Dermis microvascular lymphatic vessel endothelial cell (primary cell): ENCODE measurements around the gene RAB3D. TPM values are rescaled to one million over a fixed set of nuclear protein-coding genes. Genes with fewer than 3 reads are reported as not detected.
"Not testable (repeated sequence)": the region's sequence is repeated elsewhere in the genome, so short reads cannot be mapped to it uniquely, and the experiment has no call there.

Experiments
- DNase-seq, 2 donors: peaks; one replicate each; pipeline versions ENCODE4 v3.0.0 to v3.0.0-alpha.2; 2010; ENCODE audit warnings: low read depth in 2 of 2
- total RNA-seq: library from RNA; depleted of rRNA; stranded (reverse); fragments of >200 nt; gene quantifications from 2 replicates; pipeline ENCODE4 v1.2.1, GENCODE V29; 2014

The RAB3D gene, protein sequence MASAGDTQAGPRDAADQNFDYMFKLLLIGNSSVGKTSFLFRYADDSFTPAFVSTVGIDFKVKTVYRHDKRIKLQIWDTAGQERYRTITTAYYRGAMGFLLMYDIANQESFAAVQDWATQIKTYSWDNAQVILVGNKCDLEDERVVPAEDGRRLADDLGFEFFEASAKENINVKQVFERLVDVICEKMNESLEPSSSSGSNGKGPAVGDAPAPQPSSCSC
- 34.7 and 35.5 TPM in 2 replicates for total RNA-seq

DNA sequence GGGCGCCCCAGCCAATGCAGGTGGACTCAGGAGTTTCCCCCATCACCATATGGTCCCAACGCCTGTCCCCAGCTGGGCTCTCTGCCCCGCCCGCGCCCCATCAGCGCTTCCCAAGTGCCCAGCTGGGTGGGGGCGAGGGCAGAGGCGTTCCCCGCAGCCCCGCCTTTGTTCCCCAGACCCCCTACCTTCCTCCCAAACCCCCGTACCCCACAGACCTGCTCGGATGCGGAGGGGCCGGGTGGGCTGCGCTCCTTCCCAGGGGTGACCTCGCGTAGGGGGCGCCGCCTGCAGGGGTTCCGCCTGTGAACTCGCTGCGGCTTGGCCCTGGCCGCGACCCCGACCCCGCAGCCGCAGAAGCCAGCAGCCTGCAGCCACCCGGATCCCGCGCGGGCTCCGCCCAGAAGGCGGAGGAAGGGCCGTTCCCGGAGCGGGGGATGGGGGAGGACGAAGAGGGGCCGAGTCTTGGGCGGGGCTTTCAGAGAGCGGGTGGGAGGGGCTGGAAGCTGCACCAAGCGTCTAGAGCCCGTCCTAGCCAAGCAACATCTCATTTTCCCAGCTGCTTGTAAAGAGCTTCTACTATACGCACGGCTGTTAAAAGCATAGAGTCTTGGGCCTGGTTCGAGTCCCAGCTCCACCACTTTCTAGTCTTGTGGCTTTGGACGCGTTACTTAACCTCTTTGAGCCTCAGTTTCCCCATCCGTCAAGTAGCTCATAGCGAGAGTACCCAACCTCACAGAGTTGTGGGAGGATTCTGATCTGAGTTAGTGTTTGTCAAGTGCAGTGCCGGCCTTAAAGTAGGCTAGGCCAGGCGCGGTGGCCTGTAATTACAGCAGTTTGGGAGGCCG is at the start of gene RAB3D:
Gene RAB3D, minus strand, starts transcription at position 404 of the 845 bp plus-strand sequence. CDS start 2,258 bp downstream, outside the sequence.
- peak; percentile 57 to 87 for DNase-seq

DNA sequence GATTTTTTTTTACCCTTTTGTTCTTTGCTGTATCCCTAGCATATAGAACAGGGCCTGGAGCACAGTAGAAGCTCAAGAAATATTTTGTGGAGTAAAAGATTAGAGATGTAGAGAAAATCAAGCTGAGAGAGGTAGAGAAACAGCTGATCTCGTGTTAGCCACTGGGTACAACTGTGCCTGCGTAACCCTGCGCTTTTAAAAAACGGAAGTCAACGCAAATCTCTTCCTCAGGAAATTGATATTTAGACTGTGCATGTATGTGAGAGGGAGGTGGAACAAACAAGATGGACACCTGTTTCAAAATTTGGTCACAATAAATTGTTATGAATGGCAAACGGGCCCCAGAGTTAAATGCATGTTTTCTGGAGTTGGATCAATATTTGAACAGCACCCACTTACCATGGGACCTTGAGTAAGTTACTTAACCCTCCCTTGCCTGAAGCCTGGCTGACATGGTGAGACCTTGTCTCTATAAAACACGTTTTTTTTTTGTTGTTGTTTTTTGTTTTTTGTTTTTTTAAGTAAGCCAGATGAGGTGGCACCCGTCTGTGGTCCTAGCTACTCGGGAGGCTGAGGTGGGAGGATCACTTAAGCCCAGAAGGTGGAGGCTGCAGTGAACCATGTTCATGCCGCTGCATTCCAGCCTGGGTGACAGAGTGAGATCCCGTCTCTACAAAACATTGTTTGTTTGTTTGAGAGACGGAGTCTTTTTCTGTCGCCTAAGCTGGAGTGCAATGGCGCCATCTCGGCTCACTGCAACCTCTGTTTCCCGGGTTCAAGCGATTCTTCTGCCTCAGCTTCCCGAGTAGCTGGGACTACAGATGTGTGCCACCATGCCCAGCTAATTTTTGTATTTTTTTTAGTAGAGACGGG is 47.9 kb upstream of the RAB3D start:
- DNase-seq: no peak

DNA sequence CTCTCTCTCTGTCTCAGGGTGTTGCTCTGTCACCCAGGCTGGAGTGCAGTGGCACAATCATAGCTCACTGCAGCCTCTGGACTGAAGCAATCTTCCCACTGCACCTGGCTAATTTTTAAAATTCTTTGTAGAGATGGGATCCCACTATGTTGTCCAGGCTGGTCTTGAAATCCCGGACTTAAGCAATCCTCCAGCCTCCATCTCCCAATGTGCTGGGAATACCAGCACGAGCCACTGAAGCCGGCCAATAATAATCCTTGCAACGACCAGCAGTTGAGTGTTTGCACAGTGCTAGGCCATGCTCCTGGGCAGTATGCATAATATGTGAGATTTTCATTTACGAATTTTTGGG is 45.3 kb upstream of the RAB3D start:
- DNase-seq: no peak

DNA sequence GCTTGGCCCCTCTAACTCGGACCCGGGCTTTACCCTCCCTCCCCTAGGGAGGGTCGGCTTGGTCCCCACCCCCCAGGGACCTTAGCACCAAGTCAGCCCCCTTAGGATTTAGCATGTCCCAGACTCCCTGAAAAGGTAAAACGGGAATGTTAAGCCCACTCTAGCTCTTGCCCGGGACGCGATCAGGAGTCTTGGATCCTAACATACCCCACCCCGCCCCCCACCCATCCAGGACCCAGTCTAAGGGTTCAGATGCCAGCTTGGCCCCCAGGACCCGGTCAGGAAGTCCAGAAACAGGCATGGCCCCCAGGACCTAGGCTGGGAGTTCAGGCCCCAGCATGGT is 44.2 kb upstream of the RAB3D start:
- DNase-seq: no peak

DNA sequence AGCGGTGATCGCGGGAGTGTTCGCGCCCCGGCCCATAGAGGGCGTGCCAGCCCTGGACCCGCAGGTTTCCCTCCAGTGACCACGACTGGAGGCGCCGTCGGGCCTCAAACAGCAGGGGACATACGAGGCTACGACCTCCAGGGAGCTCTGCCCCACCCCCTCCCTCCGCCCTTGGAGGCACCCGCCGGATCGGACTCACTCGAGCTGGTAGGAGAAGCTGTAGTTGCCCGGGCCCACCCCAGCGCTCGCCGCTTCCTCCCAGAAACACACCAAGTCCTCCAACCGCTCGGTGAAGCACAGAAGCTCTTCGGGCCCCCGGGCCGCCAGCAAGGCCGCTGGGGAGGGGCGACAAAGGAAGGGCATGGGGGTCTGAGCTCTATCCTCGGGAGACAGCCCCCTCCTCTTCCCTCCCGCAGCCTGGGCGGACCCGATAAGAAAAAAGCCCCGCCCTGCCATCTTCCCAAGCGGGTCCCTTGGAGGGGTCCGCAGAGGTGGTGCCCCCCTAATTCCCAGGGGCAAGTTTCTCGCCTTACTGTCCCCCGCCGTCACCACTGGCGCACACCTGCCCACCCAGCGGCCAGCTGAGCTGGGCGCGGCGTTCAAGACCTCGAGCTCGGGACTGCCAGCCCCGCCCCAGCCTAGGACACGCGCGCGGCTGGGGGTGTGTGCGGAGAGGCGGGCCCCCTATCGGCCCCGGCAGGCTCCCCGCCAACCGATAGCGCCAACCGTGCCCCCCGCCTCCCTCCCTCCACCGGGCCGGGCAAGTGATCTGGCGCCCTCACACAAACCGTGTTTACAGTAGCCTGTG is 43.6 kb upstream of the RAB3D start:
- peak in 1 of 2 donors; percentile 42 for DNase-seq

DNA sequence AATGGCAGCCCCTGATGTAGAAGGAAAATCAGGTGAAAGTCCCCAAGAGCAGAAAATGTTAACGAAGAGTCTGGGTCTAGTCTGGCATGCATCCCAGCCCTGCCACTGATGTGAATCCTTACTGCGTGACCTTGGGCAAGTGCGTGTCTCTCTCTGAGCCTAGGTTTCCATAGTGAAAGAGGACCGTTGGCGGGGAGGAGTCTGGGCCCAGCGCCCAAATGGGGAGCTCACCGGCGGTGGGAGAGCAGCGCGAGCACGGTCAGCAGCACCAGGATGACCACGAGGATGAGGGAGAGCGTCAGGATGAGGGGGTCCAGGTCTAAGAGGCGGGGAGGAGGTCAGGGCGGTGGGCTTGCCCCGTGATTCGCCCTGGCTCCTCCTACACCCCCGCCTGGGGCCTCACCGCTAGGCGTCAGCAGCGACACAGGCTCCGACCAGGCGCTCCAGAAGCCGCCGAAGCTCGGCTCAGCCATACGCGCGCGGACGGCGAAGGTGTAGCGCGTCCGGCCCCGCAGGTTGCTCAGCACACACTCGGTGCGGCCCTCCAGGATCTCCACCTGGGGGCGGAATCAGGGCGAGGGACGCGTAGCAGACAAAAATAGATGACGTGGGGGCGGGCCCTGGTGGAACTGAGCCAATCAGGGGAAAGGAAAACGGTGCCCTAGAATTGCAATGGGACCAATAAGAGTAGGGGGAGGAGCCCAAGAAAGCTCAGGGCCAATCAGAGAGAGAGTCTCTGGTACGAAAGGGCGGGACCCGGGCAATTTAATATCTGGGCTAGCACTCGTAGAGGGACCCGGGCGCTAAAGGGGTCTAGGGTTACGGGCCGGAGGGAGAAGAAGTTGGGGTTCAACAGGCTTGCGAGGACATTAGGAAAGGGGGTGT is 41.4 kb upstream of the RAB3D start:
- peak; percentile 87 to 96 for DNase-seq

DNA sequence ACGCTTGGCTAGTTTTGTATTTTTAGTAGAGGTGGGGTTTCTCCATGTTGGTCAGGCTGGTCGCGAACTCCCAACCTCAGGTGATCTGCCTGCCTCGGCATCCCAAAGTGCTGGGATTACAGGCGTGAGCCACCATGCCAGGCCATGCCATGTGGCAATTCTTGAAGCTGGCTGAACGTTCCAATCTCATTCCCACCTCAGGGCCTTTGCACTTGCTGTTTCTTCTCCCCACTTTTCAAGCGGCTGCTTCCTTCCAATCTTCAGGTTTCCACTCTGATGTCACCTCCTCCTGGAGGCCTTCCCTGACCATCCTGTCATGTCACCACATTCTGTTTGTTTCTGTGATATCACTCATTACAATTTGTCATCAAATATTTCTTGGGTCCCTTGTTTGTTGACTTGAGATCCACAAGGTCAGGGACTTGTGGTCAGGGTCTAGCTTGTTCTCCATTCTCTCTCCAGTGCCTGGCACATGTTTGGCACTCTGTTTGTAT is 40.4 kb upstream of the RAB3D start:
- no peak for DNase-seq

DNA sequence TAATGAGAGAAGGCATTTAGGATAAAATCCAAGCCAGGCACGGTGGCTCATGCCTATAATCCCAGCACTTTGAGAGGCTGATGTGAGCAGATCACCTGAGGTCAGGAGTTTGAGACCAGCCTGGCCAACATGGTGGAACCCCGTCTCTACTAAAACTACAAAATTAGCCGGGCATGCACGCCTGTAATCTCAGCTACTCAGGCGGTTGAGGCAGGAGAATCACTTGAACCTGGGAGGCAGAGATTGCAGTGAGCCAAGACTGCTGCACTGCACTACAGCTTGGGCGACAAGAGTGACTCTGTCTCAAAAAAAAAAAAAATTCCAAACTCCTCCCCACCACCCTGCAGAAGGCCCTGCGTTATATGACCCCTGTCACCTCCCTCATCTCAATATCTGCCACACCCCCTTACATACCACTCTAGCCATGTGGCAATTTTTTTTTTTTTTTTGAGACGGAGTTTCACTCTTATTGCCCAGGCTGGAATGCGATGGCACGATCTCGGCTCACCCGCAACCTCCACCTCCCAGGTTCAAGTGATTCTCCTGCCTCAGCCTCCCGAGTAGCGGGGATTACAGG is 39.9 kb upstream of the RAB3D start:
- not testable (repeated sequence) for DNase-seq

DNA sequence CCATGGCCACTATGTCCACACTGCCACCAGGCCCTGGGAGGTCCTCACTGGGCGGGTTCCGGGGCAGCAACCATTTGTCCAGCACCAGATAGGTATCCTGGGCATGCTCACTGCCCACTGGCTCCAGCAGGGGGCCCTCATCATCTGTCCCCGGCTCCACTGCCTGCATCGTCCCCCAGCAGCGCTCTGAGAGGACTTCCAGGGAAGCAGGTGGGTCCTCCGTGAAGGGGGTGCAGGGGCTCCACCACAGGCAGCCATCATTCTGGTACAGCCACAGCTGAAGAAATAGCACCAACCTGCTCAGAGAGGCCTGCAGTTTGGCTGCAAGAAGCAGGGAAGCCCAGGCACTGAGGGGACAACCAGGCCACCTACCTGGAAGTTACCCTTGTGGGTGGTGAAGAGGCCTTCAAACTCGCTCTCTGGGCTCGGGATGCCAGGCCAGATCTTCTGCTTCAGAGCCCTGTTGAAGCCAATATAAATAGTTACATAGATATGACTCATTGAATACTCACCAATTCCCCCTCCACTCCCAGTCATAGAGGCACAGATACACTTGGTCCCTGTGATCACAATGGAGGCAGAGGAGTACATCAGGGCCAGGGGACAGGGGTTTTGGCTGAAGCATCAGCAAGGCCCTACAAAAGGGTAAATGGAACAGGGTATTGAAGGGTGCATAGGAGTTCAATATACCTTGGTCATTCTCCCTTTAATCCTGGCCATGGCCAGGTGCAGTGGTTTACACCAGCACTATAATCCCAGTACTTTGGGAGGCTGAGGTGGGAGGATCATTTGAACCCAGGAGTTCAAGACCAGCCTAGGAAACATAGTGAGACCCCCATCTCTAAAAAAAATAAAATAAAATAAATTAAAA is 39.1 kb upstream of the RAB3D start:
- DNase-seq: peak in 1 of 2 donors; percentile 63

DNA sequence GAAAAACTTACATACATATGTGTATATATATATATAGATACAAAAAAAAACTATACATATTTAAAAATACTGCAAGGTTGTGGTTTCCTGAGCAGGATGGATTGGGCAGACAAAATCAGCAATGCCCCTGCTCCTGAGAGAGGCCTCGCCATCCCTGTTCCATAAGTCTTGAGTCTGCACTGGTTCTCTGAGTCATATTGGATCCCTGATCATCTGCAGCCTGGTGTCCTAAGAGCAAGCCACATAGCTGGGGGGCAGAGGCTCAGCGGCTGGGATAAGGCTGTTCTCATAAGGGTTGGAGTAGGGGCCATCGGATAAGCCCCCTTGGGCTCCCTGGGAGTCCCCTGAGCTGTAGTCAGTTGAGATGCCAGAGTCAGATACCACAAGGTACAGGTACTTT is 38.3 kb upstream of the RAB3D start:
- DNase-seq: no peak

DNA sequence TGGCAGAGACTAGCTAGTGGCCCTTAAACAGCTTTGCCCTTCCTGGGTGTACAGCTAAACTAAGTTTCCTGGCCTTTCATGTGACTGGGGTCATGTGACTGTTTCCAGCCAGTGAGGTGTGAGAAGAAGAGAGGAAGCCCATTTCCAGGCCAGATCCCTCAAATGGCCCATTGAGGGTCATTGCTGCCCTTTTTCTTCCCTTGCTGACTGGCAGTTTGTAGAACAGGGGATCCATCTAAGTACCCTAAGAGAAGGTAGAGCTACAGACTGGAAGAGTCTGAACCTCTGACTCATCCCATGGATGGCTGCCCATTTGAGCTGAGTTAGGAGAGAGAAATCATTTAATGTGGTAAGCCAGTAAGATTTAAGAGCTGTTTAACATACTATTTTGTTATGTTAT is 37.8 kb upstream of the RAB3D start:
- DNase-seq: peak in 1 of 2 donors; percentile 44

DNA sequence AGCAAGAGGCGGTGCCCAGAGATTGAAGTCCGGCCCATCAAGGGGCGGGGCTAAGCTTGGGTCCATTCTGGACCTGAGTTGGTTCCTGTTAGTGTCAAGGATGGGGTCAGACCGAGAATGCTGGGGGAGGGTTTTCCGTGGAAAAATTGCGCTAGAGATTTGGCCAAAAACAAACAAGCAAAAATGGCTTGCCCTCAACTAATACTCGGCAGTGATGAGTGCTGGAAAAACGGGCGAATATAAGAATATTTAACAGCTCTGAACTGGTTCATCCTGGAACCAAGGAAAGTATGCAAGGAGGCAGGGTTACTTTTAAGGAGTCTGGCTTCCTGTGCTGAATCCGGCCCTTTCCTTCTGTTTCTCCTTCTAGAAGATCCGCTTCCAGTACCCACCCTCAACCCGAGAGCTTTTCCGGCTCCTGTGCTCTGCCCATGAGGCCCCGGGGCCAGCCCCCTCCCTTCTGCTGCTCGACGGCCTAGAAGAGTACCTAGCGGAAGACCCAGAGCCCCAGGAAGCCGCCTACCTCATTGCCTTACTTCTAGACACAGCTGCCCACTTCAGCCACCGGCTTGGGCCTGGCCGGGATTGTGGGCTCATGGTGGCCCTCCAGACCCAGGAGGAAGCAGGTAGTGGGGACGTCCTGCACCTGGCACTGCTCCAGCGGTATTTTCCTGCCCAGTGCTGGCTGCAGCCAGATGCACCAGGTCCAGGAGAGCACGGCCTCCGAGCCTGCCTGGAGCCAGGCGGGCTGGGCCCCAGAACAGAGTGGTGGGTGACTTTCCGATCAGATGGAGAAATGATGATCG is 35.9 kb upstream of the RAB3D start:
- peak; percentile 51 to 57 for DNase-seq

DNA sequence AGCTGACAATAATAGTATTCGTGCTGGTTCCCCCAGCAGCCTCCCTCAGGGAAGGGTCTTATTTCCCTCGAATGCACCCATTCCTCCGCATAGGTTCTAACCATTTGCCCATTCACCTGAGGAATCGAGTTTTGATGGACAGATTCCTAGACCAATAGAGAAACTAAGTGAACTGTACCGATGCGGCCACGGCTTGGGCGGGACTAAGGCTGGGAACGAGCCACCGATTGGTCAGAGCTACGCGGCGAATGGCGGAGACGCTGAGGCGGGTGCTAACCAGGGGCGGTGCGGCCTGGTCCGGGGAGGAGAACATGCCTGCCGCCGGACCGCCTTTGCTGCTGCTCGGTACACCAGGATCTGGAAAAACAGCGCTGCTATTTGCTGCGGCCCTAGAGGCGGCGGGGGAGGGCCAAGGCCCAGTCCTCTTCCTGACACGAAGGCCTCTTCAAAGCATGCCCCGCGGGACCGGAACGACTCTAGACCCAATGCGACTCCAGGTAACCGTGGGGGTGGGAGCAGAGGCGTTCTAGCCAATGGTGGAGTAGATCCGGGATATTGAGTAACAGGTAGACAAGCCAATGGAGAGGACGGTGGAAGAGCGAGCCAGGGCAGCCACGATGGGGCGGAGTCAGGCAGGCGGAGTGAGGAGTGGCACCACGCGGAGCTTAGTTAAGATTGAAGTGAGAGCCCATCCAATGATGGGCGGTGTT is 35.1 kb upstream of the RAB3D start, which contains the start of gene SWSAP1:
Gene SWSAP1, plus strand, starts transcription at position 234 of the 710 bp plus-strand sequence. Its CDS starts 15 bp downstream, at position 249.
- DNase-seq: peak; percentile 99 to 100

DNA sequence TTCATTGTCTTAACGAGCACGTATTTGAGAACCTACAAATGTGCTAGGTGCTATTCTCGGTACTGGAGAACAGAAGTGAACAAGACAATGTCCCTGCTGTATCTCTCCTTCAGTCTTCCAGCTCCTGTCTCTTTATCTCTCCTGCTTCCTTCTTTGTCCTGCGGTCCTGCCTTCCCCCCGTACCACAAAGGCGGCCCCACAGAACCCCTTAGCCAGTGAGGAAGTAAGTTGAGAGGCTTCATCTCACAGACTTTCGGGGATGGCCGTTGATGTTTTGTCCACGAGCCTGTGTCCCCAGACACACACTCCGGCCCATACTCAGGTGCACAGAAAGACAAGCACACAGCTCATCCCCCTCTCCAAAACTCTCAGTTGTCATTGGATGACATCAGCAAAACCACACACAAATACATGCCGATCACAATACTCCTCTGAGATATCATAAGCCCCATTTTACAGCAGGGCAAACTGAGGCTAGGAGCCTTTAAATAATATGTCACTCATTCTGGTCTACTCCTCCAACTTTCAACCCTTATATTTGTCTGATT is 34.5 kb upstream of the RAB3D start:
- no peak for DNase-seq

DNA sequence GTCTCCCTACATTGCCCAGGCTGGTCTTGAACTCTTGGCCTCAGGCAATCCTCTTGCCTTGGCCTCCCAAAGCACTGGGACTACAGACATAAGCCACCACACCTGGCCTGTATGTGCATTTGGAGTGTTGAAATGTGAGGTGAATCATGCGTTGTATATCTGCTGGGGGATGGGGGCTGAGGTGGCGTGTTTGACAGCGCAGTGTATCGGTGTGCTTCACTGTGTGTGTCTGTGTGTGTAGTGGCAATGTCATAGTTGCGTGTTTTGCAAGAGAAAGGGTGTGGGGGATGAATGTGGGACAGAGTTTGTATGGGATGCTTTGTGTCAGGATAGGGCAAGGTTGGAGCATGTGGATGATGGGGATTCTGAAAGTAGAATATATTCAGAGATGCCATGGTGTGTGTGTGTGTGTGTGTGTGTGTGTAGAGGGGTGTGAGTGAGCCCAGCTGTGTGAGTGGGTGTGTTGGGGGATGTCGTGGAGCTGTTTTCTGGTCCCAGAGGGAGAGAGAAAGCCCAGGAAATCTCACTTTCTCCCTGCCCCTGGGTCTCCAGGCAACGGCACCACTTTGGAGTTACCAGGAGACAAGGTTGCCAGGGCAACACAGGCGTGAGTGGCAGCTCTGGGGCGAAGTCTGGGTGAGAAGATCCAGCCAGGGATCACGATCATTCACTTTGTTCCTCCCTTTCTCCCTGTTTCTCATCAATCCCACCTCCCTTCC is 33.9 kb upstream of the RAB3D start:
- no peak for DNase-seq

DNA sequence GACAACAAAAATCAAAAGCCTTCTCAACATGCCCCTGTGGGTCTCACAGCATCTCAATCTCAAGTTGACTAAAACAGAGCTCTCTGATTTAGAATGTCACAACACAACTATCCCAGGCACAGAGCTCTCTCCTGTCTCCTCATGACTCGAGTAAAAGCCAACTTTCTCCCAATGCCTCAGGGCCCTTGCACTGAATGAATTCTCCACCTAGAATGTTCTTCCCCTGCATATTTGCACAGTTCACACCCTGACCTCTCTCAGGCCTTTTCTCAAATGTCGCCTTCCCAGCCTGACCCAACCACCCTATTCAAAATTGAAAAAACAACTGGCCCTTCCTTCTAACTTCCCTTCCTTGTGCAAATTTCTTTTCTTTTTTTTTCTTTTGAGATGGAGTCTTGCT is 31.3 kb upstream of the RAB3D start:
- no peak for DNase-seq
